Colon (tissue), 2 donors: Measurements from ENCODE around the gene CDR2.
"Not testable (repeated sequence)": the region's sequence is repeated elsewhere in the genome, so short reads cannot be mapped to it uniquely, and the experiment has no call there.

Experiments used
- FAIRE-seq: peaks from 2 replicates; lab custom pipeline; 2012; peaks lifted over from hg19 to GRCh38; lab: Jason Lieb, UNC
- donor health status: control.
- donor health status: control.

The CDR2 gene

GRCh38 chr16:22304411-22304810 lies 70.0 kb downstream of the CDR2 start:
- FAIRE-seq = no peak

GRCh38 chr16:22302776-22303363 lies 71.5 kb downstream of the CDR2 start:
- no peak for FAIRE-seq

GRCh38 chr16:22301423-22301822 lies 73.0 kb downstream of the CDR2 start:
- FAIRE-seq = not testable (repeated sequence)

GRCh38 chr16:22300427-22301071 lies 73.9 kb downstream of the CDR2 start:
- FAIRE-seq = no peak

- no peak for FAIRE-seq
These were observed 75.4 kb downstream of the CDR2 start for GRCh38 chr16:22299036-22299435.

GRCh38 chr16:22297871-22298733 lies 76.3 kb downstream of the CDR2 start:
- no peak for FAIRE-seq

- FAIRE-seq = no peak
These were observed 77.1 kb downstream of the CDR2 start, which contains the start of gene POLR3E for GRCh38 chr16:22297114-22297870. POLR3E (plus strand) TSS chr16:22297409; CDS start chr16:22302969, 5,560 bp downstream.

GRCh38 chr16:22296225-22297113 lies 78.0 kb downstream of the CDR2 start:
- FAIRE-seq = no peak
